ENCODE data around the gene MYO6.
A peak's percentile ranks its signal among the peaks of the same experiment; 100 is the strongest.
"Not testable (repeated sequence)": the region's sequence is repeated elsewhere in the genome, so short reads cannot be mapped to it uniquely, and the experiment has no call there.

Gene MYO6

DNA sequence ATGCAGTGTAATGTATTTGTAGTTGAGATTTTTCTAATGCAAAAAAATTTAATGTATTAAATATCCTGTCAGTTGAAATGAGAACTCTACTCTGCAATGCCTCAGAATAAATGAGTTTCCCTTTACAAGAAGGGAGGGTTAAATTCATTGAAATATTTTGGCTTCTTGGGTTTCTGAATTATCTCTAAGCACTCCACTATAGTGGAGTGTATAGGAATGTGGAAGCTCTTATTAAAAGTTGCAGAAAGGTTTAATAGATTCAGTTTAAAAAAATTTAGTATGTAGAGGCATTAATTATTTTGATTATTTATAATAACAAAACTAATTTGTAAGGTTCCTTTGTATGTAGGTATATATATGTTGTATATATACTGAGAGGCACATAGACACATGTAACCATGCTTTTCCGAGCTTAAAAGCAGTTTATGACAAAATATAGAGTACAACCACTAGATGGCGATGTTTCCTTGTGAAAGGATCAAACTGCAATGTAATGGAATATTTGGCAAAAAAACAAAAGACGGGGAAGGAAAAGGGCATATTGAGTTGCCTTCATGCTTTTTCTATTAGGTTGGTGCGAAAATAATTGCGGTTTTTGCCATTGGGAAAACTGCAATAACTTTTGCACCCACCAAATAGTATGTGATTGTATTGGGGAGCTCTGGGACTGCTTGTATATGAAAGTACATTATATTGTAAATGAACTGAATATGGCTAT is 144.2 kb downstream of the MYO6 start:
- DNase-seq (ENCODE audit: low spot score): peak; percentile 15

DNA sequence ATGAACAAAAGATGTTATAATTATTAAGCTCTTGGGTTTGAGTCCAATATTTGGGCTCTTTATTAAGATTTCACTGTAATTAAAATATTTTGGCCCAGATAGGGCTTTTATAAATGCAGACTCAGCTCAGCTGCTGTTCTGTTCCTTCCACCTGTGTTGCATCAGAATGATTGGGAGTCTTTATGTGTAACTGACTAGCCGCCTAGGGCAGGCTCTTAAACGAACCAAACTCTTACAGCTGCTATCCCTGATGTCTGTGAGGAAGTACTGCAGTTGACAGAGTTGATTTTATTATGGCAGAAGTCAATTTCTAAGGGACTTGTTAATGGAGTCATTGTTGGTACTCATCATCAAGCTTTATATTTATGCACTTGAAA is 144.7 kb downstream of the MYO6 start:
- DNase-seq (ENCODE audit: low spot score): no peak

DNA sequence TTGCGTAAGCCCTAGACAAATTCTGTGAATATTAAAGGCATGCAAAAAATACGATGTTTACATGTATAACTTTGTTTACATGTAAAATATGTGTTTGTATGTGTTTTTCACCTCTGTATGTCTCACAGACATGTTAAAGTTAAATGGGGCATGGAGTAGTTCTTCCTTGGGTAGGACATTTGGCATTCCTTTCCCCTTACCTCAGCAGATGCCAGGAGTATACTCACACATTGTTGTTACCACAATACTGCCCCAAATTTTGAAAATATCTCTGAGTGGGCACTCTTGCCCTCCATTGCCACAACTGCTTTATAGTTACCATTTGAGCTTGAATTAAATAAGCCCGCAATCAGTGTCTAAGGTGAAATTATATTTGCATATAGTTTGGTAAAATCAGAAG is 147.5 kb downstream of the MYO6 start:
- DNase-seq (ENCODE audit: low spot score): no peak

DNA sequence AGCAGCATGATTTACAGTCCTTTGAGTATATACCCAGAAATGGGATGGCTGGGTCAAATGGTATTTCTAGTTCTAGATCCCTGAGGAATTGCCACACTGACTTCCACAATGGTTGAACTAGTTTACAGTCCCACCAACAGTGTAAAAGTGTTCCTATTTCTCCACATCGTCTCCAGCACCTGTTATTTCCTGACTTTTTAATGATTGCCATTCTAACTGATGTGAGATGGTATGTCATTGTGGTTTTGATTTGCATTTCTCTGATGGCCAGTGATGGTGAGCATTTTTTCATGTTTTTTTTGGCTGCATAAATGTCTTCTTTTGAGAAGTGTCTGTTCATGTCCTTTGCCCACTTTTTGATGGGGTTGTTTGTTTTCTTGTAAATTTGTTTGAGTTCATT is 151.2 kb downstream of the MYO6 start:
- DNase-seq (ENCODE audit: low spot score): not testable (repeated sequence)

DNA sequence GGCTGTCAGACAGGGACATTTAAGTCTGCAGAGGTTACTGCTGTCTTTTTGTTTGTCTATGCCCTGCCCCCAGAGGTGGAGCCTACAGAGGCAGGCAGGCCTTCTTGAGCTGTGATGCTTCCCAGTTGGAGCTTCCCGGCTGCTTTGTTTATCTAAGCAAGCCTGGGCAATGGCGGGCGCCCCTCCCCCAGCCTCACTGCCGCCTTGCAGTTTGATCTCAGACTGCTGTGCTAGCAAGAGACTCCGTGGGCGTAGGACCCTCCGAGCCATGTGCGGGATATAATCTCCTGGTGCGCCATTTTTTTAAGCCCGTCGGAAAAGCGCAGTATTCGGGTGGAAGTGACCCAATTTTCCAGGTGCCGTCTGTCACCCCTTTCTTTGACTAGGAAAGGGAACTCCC is 156.1 kb downstream of the MYO6 start:
- DNase-seq (ENCODE audit: low spot score): not testable (repeated sequence)

DNA sequence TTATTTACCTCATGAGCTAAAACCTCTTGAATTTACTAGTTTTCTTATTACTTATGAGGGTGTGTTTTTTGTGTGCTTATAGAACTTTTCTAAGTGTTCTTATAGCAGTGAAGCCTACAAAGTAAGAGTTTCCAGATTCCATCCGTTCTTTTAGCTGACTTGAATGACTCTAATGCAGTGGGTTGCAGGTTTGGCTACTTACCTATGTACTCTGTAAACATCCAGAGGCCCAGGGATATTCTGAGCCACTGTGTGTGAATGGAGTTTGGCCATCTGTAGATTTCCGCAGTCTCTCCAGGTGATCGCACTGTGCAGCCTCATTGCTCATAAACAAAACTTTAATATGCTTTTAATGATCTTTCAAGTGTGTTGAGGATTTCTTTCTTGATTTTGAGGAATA is 157.8 kb downstream of the MYO6 start:
- peak; percentile 16 for DNase-seq (ENCODE audit: low spot score)

DNA sequence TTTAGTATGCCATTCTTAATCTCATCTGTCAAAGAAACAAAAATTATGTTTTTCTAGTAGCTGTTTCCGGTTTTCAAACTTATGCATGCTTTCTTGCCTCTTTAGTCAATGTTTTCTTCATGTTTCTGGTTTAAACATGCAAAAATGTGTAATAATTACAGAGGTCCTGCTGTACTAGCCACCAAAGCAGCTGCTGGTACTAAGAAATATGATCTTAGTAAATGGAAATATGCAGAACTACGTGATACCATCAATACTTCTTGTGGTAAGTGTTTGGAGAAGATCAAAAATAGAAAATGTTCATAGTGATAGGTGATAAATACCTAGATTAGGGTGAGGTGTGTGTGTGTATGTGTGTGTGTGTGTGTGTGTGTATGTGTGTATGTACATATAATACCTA is 158.4 kb downstream of the MYO6 start:
- DNase-seq (ENCODE audit: low spot score): no peak

DNA sequence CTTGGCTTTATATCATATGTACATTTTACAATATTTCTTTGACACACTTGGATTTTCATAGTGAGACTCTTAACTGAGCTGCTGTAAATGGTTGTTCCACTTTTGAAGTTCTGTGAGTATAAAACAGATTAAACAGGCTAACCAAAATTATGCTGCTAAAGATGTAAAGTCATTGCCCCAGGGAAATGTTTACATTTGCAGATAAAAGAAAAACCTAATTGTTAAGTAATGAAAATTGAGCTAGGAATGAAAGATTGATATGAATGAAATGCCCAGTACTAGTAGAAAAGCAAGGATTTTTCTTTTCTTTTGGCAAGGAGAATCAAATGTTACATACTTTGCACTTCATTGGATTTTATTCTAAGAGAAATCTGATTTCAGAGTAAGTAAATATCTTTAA is 164.0 kb downstream of the MYO6 start:
- no peak for DNase-seq (ENCODE audit: low spot score)

DNA sequence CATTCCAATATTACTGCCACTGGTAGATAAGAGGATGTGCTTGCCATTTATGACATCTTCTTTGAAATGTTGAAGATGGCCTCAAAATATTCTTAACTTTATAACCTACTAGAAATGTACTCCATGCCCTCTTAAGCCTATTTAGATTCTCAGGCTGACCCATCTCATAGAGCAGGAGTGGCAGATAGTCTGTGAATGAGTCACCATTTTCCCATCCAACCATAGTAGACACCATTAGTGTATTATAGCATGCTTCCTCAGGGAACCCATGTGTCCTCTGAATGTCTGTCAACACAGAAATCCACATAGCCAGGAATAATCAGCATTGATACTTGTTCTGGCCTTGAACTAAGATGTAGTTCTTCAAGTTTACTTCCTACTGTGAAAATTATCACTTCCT is 173.2 kb downstream of the MYO6 start:
- DNase-seq (ENCODE audit: low spot score): no peak

DNA sequence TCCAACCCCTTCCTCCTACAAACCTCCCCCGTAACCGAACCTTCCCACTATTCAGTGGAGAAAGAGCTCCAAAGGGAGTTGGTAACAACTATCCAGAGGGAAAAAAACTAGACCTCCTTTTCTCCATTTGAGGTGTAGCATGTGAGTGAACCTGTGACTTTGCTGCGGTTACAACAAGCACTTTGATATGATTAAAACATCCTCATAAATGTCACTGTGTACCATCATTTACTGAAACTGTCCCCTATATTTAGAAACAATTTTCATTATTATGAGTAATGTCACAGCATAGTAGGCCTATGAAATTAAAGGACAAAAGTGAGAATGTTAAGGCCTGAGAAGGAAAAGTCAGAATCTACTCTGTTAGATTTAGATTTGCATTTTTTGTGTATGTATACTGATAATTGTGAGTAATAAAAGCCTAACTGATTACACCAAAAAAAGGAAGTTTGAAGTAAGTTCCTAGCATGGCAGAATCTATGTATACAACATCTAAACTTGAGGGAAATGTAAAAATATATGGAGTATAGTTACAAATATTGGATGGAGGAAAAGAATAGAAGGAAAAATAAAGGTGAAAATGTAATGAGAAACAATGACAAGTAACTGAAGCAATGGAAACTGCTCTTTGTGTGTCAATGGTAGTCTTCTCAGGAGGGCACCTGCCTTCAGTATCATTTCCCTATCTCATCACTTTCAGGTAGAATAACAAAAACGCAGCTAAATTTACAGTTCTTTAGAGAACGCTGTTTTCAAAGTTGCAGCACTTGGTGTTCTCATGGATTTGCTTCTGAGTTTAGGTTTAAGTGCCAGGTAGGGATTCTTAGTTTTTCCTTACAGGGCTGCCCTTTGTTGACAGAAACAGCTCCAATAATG is 177.5 kb downstream of the MYO6 start:
- no peak for DNase-seq (ENCODE audit: low spot score)

DNA sequence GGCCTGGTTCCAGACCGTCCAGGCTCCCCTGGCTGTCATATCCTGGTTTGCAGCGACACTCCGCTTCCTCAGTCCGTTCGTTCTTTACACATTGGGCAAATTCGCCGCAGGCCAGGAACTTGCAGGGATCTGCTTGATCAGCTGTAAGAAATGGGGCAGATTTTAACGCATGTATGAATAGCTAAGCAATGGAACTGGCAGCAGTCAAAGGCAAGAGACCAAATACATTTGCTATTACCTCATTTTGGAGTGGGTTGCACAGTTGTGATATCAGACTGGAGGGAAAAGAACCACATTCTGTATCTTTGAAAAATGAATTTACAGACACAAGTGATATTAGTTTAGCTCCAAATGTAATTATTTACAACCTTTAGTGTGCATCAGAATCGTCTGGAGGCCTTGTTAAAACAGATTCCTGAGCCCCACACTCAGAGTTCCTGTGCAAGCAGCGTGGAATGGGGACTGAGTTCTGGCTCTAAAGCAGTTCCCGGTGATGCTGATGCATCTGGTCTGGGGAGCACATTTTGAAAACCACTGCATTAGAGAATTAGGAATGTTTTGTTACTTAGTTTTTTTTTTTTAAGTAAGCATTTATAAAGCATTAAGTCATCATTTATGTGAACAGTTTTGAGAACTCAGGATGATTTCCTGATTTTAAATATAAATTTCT is 182.1 kb downstream of the MYO6 start:
- DNase-seq (ENCODE audit: low spot score): no peak

DNA sequence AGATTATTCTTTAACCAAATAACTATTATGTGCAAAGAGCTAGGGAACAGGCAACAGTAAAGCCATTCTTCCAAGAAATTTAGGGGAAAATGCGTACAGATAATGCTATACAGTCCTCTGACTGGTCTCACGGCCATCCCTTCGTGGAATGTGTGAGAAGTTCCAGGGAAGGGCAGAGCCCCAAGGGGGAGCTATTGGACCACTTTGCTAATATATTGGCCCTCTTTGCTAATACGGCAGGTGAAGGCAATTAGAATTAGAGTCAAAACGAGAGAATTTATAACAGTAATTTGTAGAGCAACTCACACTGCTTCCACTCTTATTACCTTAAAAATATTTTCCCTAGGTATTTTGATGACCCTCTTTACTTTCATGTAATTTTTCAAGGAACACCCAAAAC is 183.0 kb downstream of the MYO6 start:
- peak; percentile 20 for DNase-seq (ENCODE audit: low spot score)

DNA sequence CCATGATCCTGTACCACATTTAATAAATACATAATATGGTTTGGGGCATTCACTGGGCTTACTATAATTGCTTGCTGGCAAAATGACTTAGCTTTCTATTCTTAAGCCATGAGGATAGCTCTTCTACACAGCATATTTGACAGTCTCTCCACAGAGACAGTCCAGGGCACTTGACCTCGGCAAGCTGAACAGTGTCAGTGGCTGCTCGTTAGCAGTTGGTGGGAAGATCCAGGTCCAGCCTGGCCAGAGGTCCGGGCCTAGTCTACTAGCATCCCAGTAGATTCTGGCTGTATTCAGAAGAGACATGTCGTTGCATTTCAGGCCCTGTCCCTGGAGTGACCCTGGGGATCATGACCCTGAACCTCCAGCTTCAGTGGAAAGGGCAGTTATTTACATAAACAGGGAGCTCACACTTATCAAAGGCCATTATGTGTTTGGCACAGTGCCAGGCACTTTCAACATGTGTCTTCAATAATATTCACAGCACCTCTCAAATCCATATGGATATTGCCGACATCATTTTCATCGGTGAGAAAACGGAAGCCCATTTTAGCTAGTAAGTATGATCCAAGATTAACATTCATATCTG is 184.4 kb downstream of the MYO6 start:
- no peak for DNase-seq (ENCODE audit: low spot score)

DNA sequence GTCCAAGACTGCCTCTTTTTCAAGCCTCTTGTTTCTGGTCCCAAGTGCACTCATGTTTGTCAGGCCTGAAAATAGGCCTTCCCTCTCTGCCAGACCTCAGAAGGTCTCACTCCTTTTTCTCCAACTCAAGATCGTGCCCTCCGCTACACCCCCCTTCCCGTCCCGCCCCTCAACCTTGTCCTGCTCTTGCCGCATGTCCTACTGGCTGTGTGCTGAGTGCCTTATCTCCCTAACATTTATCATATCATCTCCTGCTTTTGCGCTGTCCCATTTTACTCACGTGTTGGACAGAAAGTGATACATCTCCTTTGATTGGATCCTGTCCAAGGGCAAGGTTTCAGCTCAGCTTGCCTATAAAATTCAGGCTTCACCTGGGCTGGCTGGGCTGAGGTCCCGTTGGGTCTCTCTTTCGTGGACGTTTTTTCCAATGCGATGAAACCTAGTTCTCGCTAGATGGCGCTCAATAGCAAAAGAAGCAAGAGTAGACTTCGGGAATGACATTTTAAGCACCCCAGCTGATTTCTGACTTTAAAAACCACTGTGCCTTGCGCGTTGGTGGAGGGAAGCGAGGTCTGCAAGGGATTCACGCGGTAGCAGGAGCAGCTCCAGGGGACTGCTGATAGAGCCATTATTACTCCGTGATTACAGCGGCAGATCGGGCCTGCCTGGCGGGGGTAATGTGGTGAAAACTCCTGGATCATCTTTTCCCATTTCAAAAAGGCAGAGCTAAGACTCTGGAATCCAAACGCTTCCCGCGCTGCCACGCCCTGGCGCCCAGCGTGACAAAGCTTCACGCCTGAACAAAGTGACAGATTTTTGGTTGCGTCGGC is 185.8 kb downstream of the MYO6 start:
- peak; percentile 67 for DNase-seq (ENCODE audit: low spot score)

DNA sequence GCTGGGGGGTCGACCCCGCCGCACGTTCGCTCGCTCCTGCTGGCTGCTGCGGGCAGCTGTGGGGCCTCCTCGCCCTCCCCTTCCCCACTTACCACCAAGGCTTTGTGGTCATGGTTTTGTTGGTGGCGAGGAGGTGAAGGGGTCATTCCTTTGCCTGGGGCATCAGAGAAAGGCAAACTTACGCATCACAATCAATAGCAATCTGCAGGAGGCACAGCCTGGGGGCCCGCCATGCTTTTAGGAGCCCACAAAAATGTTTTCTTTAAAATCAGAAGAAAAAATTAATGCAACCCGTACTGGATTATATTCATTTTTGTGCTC is 186.4 kb downstream of the MYO6 start:
- no peak for DNase-seq (ENCODE audit: low spot score)

DNA sequence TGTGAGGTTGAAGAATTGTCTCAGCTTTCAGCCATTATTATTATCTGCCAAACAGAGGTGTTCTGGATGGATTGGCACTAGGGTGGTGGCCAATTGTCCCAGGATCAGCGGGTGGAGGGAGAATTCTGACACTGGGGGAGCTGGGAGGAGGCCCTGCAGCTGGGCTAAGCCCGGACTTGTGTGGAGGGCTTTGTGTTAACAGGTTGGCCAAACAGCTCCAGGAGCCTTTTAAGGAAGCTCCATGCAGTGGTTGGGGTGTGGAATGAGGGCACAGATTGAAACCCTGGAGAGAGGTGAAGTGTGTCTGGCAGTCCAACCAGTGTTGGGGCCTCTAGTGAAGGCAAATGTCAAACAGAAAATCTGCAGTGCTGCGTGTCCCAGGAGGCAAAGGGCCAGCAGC is 187.6 kb downstream of the MYO6 start:
- no peak for DNase-seq (ENCODE audit: low spot score)

DNA sequence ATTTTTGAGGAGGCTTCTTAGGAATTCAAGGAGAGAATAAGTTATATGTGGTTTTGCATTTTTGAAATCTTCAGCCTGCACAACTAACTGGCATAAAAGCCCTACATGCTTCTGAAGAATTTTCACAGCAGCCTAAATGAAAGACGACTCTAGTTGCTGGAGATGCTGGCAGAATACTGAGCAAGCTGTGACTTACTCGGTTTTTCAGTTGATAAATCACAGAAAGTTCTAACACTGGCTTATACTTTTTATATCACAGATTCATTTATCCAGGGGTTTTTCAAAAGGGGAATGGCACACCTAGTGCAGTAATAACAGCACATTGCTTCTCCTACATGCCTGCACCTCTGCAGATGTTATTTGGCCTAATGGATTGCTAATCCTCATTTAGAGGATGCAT is 188.8 kb downstream of the MYO6 start:
- no peak for DNase-seq (ENCODE audit: low spot score)

DNA sequence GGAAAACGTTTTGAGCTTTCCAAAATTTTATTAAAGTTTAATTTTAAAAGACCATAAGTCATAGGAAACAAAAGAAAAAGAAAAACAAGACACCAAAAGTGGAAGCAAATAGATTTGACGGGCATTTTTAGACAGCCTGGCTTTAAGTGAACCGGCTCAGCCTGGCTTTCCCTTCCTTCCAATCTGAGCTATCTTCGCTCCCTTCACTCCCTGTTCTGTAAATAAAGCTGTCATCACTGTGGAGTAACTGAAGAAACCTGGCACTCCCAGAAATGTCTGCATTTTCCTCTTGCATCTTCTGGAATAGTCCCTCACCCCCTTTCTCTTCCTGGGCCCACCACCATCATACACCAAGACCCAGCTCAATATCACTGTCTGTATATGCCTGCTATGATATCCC is 191.5 kb downstream of the MYO6 start:
- no peak for DNase-seq (ENCODE audit: low spot score)

DNA sequence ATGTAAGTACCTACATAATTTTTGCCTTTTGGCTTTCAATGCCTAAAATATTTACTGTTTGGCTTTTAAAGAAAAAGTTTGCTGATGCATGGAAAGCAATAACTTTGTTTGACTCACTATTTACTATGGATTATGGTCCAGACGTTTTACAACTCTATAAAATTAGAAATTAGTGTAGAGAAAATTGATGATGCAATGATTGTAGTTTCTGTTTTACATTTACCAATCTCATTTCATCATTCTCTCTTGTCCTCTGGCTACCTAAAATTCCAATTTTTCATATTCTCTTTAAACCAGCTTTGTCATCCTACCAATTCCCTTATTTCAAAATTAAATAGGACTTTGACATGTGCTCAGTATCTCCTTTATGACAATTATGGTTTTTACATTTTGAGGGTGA is 192.5 kb downstream of the MYO6 start:
- no peak for DNase-seq (ENCODE audit: low spot score)

DNA sequence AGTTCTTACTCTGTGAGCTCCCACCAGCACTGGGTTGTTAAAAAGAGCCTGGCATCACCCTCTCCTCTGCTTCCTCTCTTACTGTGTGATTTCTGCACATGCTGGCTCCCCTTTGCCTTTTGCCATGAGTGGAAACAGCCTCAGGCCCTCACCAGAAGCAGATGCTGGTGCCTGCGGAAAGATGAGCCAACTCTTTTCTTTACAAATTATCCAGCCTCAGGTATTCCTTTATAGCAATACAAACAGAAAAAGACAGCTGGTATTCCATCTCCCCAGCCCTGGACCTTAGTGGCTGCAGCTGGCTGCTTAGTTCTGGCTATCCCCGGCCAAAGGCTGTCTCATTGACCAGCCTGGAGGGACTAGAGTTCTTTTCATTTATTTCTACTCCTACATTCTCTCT is 194.3 kb downstream of the MYO6 start:
- DNase-seq (ENCODE audit: low spot score): no peak

DNA sequence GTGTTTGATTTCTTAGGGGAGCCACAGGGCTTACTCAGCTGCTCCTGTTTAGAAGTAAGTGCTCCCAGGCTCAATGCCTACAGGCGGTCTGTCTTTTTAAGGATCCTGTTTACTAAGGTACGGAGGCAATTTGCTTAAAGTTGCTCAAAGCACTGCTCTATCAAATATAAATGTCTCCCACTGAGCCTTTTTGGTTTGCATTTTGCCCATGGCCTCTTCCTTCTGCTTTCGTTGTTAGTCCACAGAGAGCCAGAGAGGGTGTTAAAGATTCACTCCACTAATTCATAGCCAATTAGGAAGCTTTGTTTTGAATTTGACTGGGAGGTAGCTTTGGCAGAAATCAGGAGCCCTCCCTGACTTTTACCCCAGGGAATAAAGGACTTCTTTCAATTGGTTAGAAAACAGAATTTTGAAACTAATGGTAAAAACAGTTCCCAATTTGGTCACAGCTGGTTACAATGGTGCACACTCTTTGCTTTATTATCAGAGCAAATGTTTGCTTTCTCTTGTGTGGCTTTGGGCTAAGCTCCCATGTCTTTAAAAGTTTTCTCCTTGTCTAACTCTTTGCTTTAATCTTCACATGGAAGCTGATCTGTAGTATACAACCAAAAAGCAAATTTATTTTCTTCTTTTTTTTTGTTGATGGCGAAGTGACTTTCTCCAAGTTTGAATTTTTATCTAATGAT is 197.2 kb downstream of the MYO6 start:
- no peak for DNase-seq (ENCODE audit: low spot score)

Data from HuH-7.5 (cell line).